HEK293T (cell line): Measurements from ENCODE around the gene EPB41L4B.
"Not testable (repeated sequence)": the region's sequence is repeated elsewhere in the genome, so short reads cannot be mapped to it uniquely, and the experiment has no call there.

ENCODE experiments used
- CTCF ChIA-PET: fragments of 350-600 bp; formaldehyde crosslinking; extraction: SDS; loops from one replicate; lab custom pipeline; 2021; ENCODE audit warnings: antibody characterized with exemption, inconsistent platforms; lab: Yijun Ruan, JAX
- POLR2A ChIA-PET: fragments of 350-600 bp; formaldehyde crosslinking; extraction: SDS; loops from one replicate; lab custom pipeline; 2020; ENCODE audit warnings: antibody characterized with exemption, inconsistent platforms; lab: Yijun Ruan, JAX
- DNase-seq: peaks from one replicate; pipeline ENCODE4 v3.0.0; 2012; ENCODE audit warnings: mixed read lengths; ENCODE audit errors: extremely low spot score
- ARNT ChIP-seq: fragments of 450-650 bp; IDR thresholded peaks from 2 replicates; pipeline ENCODE4 v1.6.1; 2017; ENCODE audit warnings: mild to moderate bottlenecking
- BHLHE40 ChIP-seq: fragments of 450-650 bp; IDR thresholded peaks from 2 replicates; pipeline ENCODE4 v1.6.1; 2016; ENCODE audit warnings: mild to moderate bottlenecking, moderate library complexity, borderline replicate concordance
- CTBP1 ChIP-seq: fragments of 450-650 bp; IDR thresholded peaks from 2 replicates; pipeline ENCODE4 v1.6.1; 2016; ENCODE audit warnings: borderline replicate concordance
- ELF4 ChIP-seq: fragments of 450-650 bp; IDR thresholded peaks from 2 replicates; pipeline ENCODE4 v1.6.1; 2017; ENCODE audit warnings: antibody characterized with exemption
- FOXA1 ChIP-seq: fragments of 450-650 bp; IDR thresholded peaks from 2 replicates; pipeline ENCODE4 v1.6.1; 2016; ENCODE audit warnings: mild to moderate bottlenecking
- FOXK2 ChIP-seq: fragments of 450-650 bp; IDR thresholded peaks from 2 replicates; pipeline ENCODE4 v1.6.1; 2016; ENCODE audit warnings: mild to moderate bottlenecking
- FOXM1 ChIP-seq: fragments of 450-650 bp; IDR thresholded peaks from 2 replicates; pipeline ENCODE4 v1.6.1; 2017; ENCODE audit warnings: mild to moderate bottlenecking, borderline replicate concordance
- HDGF ChIP-seq: fragments of 450-650 bp; IDR thresholded peaks from 2 replicates; pipeline ENCODE4 v1.6.1; 2017; ENCODE audit warnings: antibody characterized with exemption, borderline replicate concordance
- L3MBTL2 ChIP-seq: fragments of 450-650 bp; conservative IDR thresholded peaks from 2 replicates; pipeline ENCODE4 v1.6.1; 2016; ENCODE audit warnings: mild to moderate bottlenecking
- LEF1 ChIP-seq: fragments of 450-650 bp; IDR thresholded peaks from 2 replicates; pipeline ENCODE4 v1.6.1; 2017; ENCODE audit warnings: mild to moderate bottlenecking, borderline replicate concordance
- NFRKB ChIP-seq: fragments of 450-650 bp; IDR thresholded peaks from 2 replicates; pipeline ENCODE4 v1.6.1; 2016; ENCODE audit warnings: mild to moderate bottlenecking, moderate library complexity
- PKNOX1 ChIP-seq: fragments of 450-650 bp; IDR thresholded peaks from 2 replicates; pipeline ENCODE4 v1.6.1; 2016
- SP1 ChIP-seq: fragments of 450-650 bp; IDR thresholded peaks from 2 replicates; pipeline ENCODE4 v1.6.1; 2017
- SUZ12 ChIP-seq: fragments of 450-650 bp; IDR thresholded peaks from 2 replicates; pipeline ENCODE4 v1.6.1; 2016; ENCODE audit warnings: mild to moderate bottlenecking
- TARDBP ChIP-seq: fragments of 450-650 bp; IDR thresholded peaks from 2 replicates; pipeline ENCODE4 v1.6.1; 2016
- ZNF384 ChIP-seq: fragments of 450-650 bp; IDR thresholded peaks from 2 replicates; pipeline ENCODE4 v1.6.1; 2016

EPB41L4B gene

GRCh38 chr9:109228093-109228642 lies 92.7 kb downstream of the EPB41L4B start:
- CTCF ChIA-PET = interaction anchor here (0.7 kb wide), 1 partner anchor 45 kb away, joined by 3 read pairs; no protein-coding TSS in a partner anchor
- DNase-seq = no peak
- POLR2A ChIA-PET = no interaction called here
- no peak for TF ChIP-seq ARNT
- TF ChIP-seq CTBP1 = no peak
- TF ChIP-seq FOXA1 = no peak
- TF ChIP-seq ELF4 = no peak
- no peak for TF ChIP-seq TARDBP
- no peak for TF ChIP-seq LEF1
- no peak for TF ChIP-seq L3MBTL2
- TF ChIP-seq PKNOX1 = no peak
- no peak for TF ChIP-seq SP1

GRCh38 chr9:109225629-109226028 lies 95.2 kb downstream of the EPB41L4B start:
- no peak for DNase-seq
- ChIA-PET CTCF (no interaction called here), POLR2A (no interaction called here)
- TF ChIP-seq PKNOX1 = no peak
- TF ChIP-seq NFRKB = no peak
- no peak for TF ChIP-seq CTBP1
- no peak for TF ChIP-seq L3MBTL2
- no peak for TF ChIP-seq HDGF
- TF ChIP-seq LEF1 = no peak
- TF ChIP-seq SP1 = no peak
- no peak for TF ChIP-seq FOXA1
- TF ChIP-seq TARDBP = no peak
- no peak for TF ChIP-seq ARNT
- TF ChIP-seq FOXM1 = no peak

GRCh38 chr9:109224751-109225150 lies 96.1 kb downstream of the EPB41L4B start:
- ChIA-PET POLR2A (no interaction called here), CTCF (no interaction called here)
- no peak for DNase-seq
- TF ChIP-seq CTBP1 = no peak

GRCh38 chr9:109218242-109218641 lies 102.6 kb downstream of the EPB41L4B start:
- CTCF ChIA-PET, DNase-seq: not testable (repeated sequence)

GRCh38 chr9:109214414-109214813 lies 106.4 kb downstream of the EPB41L4B start:
- TF ChIP-seq FOXA1 = no peak
- no peak for TF ChIP-seq ARNT
- no peak for TF ChIP-seq HDGF
- no peak for TF ChIP-seq BHLHE40
- TF ChIP-seq LEF1 = no peak
- TF ChIP-seq NFRKB = no peak
- no peak for TF ChIP-seq TARDBP
- no peak for TF ChIP-seq L3MBTL2
- no peak for TF ChIP-seq PKNOX1
- no peak for TF ChIP-seq SUZ12
- no peak for TF ChIP-seq ZNF384
- no peak for TF ChIP-seq ELF4
- TF ChIP-seq FOXM1 = no peak
- POLR2A ChIA-PET = no interaction called here
- DNase-seq = no peak
- CTCF ChIA-PET = no interaction called here

More at GRCh38 chr9:109218242-109218641, 102.6 kb downstream of the EPB41L4B start:
- POLR2A ChIA-PET = not testable (repeated sequence)

- POLR2A ChIA-PET = no interaction called here
- DNase-seq = no peak
Observed at GRCh38 chr9:109213285-109214121, 107.4 kb downstream of the EPB41L4B start.

More at GRCh38 chr9:109213285-109214121, 107.4 kb downstream of the EPB41L4B start:
- CTCF ChIA-PET = no interaction called here
- no peak for TF ChIP-seq HDGF
- no peak for TF ChIP-seq ARNT
- no peak for TF ChIP-seq L3MBTL2
- TF ChIP-seq SUZ12 = no peak
- no peak for TF ChIP-seq SP1
- no peak for TF ChIP-seq NFRKB
- TF ChIP-seq LEF1 = no peak
- no peak for TF ChIP-seq BHLHE40
- TF ChIP-seq FOXK2 = no peak
- no peak for TF ChIP-seq FOXM1
- no peak for TF ChIP-seq FOXA1
- no peak for TF ChIP-seq PKNOX1
- no peak for TF ChIP-seq CTBP1
- TF ChIP-seq ELF4 = no peak
